Body of pancreas (tissue), 4 donors: Measurements from ENCODE around the gene DIPK1A.

Source experiments
- CTCF ChIP-seq, 7 experiments: fragments of 450-650 bp in 4 of 7; fragments of 200-600 bp in 3 of 7; sonication (generic) in 3 of 7; IDR thresholded peaks; one replicate each; pipeline ENCODE4 v1.5.1; 2016 to 2019; ENCODE audit warnings: antibody characterized with exemption in 7 of 7
- POLR2A ChIP-seq, 3 donors: fragments of 450-650 bp; IDR thresholded peaks; one replicate each; pipeline ENCODE4 v1.6.1; 2016; ENCODE audit warnings: antibody characterized with exemption in 3 of 3, mild to moderate bottlenecking in 2 of 3

- no peak for TF ChIP-seq POLR2A (IDR thresholded peaks at IDR 0.05)
- no peak for TF ChIP-seq CTCF (IDR thresholded peaks at IDR 0.05)
Observed at GRCh38 chr1:92995441-92996430, 34.5 kb upstream of the DIPK1A start.
